ENCODE results near the gene GYS1. TPM values are rescaled to one million over a fixed set of nuclear protein-coding genes. Genes with fewer than 3 reads are reported as not detected.

The GYS1 gene
- total and polyA plus RNA-seq, 4 donors: 2.6 to 8.7 (median 6.3) TPM

DNA sequence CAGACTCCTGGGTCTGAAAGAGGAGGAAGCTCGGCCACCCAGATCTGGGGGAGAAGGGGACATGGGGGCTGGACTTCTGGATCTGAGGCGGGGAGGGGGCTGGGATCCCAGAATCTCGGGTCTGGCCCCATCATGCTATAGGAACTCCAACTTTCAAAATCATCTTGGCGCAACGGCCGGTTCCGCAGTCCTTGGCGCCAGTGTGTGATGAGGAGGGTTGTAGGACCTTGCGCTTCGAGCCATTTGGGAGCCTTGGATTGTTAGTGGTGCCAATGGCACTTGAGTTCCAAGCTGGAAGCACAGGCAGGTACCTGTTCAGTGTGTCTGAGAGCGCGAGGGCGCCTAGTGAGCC, 902 bp upstream of the GYS1 start (continued):
- TF ChIP-seq, protein P1, sequence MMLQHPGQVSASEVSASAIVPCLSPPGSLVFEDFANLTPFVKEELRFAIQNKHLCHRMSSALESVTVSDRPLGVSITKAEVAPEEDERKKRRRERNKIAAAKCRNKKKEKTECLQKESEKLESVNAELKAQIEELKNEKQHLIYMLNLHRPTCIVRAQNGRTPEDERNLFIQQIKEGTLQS (IDR thresholded peaks at IDR 0.05): no peak

DNA sequence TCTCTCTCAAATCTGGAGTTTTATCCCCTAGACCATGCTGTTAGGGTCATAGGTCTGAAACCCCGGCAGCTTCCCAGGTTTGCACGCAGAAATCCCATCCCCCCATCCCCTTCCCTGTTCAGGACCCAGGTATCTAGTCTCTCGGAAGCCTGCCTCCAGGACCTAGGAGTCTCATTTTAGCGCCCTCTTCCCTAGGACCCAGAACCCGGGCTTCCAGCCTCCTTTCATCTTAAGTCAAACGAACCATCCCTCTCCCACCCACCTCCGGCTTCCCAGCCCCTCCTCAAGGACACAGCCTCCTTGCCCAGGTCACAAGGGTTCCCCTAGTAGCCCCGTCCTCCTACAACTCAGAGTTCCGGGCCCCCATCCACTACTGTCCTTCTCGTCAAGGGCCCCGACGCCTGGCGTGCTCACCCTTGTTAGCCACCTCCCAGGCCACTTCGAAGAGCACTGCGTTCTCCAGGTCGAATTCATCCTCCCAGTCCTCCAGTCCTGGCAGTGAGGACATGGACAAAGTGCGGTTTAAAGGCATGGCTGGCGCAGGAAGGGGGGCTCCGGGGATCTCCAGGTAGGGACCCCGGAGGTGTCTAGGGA, 431 bp downstream of the GYS1 start:
- Histone ChIP-seq H3K27me3 (ENCODE audit: control insufficient read depth in 4 of 4, insufficient read depth in 4 of 4, low read length in 3 of 4) (no peaks in the 10 kb centered on the region), H3K9me3 (ENCODE audit: control insufficient read depth in 4 of 4, low read length in 3 of 4) (no peaks in the 10 kb centered on the region), H3K4me1 (ENCODE audit: control insufficient read depth in 4 of 4, insufficient read depth in 4 of 4, low read length in 3 of 4) (peaks cover 12 to 28% (median 17%) of the 10 kb centered on the region in 4 donors), H3K9ac (ENCODE audit: low read depth in 1 of 2, low read length in 2 of 2) (peak overlapping the region; percentile 60 to 98), H3K36me3 (ENCODE audit: control insufficient read depth in 4 of 4, insufficient read depth in 3 of 4, low read depth in 1 of 4, low read length in 3 of 4) (peaks cover 2 to 8% (median 4%) of the 10 kb centered on the region in 4 donors), H3K27ac (ENCODE audit: low read depth in 1 of 2, low read length in 2 of 2) (peak overlapping the region; percentile 89 to 99), H3K4me3 (ENCODE audit: low read depth in 1 of 3, low read length in 3 of 3) (peak overlapping the region; percentile 58 to 96 (median 71))
- DNase-seq (ENCODE audit: low spot score): no peak
- no peak for TF ChIP-seq RXRA (IDR thresholded peaks at IDR 0.05)
- under 1% methylated on average over 20 of the region's 20 CpGs for WGBS

DNA sequence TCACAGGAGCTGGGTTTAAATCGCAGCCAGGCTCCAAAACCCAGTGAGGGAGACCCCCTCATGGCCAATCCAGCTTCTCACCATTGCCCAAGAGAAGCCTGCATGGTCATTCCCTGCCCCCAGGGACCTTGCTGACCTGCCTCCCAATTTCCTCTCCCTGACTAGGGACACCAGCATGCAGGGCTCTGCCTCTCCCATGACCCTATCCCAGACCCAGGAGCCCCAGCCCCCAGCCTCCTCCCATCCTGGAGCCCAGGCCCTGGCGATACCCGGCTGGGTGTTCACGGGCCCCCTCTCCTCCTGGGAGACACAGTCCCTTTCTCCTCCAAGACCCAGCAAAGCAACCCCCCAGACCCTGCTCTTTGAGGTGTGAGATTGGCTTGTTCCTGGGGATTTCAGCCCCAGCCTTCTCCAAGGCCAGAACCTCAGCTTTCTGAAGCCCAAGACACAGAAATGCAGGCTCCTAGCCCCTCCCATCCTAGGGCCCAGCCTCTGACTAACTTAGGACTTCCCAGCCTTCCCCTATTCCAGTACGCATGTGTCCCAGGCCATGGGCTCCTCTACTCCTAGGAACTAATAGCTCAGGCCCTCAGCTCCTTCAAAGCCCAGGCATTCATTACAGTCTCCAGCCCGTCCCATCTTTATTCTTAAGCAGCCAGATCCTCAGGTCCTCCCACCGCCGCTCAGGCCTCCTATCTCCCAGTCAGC, 1.1 kb downstream of the GYS1 start:
- Histone ChIP-seq H3K36me3 (ENCODE audit: control insufficient read depth in 4 of 4, insufficient read depth in 3 of 4, low read depth in 1 of 4, low read length in 3 of 4) (peaks cover 2 to 10% (median 6%) of the 10 kb centered on the region in 4 donors), H3K27me3 (ENCODE audit: control insufficient read depth in 4 of 4, insufficient read depth in 4 of 4, low read length in 3 of 4) (no peaks in the 10 kb centered on the region), H3K4me3 (ENCODE audit: low read depth in 1 of 3, low read length in 3 of 3) (peak overlapping the region; percentile 58 to 96 (median 71)), H3K9ac (ENCODE audit: low read depth in 1 of 2, low read length in 2 of 2) (peak overlapping the region; percentile 60 to 98), H3K4me1 (ENCODE audit: control insufficient read depth in 4 of 4, insufficient read depth in 4 of 4, low read length in 3 of 4) (peaks cover 12 to 28% (median 17%) of the 10 kb centered on the region in 4 donors), H3K27ac (ENCODE audit: low read depth in 1 of 2, low read length in 2 of 2) (peak overlapping the region; percentile 89 to 99), H3K9me3 (ENCODE audit: control insufficient read depth in 4 of 4, low read length in 3 of 4) (no peaks in the 10 kb centered on the region)
- DNase-seq (ENCODE audit: low spot score): no peak
- TF ChIP-seq SP1 (IDR thresholded peaks at IDR 0.05) (no peak), HNF4G (IDR thresholded peaks at IDR 0.05) (no peak)
- TF ChIP-seq, protein P2, sequence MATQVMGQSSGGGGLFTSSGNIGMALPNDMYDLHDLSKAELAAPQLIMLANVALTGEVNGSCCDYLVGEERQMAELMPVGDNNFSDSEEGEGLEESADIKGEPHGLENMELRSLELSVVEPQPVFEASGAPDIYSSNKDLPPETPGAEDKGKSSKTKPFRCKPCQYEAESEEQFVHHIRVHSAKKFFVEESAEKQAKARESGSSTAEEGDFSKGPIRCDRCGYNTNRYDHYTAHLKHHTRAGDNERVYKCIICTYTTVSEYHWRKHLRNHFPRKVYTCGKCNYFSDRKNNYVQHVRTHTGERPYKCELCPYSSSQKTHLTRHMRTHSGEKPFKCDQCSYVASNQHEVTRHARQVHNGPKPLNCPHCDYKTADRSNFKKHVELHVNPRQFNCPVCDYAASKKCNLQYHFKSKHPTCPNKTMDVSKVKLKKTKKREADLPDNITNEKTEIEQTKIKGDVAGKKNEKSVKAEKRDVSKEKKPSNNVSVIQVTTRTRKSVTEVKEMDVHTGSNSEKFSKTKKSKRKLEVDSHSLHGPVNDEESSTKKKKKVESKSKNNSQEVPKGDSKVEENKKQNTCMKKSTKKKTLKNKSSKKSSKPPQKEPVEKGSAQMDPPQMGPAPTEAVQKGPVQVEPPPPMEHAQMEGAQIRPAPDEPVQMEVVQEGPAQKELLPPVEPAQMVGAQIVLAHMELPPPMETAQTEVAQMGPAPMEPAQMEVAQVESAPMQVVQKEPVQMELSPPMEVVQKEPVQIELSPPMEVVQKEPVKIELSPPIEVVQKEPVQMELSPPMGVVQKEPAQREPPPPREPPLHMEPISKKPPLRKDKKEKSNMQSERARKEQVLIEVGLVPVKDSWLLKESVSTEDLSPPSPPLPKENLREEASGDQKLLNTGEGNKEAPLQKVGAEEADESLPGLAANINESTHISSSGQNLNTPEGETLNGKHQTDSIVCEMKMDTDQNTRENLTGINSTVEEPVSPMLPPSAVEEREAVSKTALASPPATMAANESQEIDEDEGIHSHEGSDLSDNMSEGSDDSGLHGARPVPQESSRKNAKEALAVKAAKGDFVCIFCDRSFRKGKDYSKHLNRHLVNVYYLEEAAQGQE (IDR thresholded peaks at IDR 0.05): peak; percentile 24
- WGBS: 33% methylated on average over 8 of the region's 8 CpGs

DNA sequence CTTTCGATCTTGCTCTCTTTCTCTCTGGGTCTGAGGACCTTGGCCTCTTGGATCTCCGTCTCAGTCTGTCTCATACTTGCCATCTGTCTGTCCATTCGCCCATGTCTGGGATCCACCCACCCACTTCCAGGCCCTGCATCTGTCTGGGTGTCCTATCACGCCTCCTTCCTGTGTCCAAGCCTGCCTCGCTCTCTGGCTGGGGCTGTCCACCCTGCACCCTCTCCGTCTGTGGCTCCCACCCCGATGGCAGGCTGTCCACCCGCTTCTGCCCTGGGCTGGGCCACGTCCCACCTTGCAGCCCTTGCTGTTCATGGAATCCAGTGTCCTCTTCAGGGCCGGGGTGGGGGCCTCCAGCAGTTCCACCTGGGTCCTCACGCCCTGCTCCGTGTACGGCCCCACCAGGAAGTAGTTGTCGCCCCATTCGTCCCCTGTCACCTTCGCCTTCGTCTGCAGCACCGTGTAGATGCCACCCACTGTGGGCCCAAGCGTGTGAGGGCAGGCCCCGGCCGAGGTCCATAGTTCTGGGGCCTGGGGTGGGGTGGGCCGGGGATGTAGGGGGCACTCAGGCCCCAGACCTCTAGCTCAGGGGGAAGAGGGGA, 2.0 kb downstream of the GYS1 start:
- Histone ChIP-seq H3K36me3 (ENCODE audit: control insufficient read depth in 4 of 4, insufficient read depth in 3 of 4, low read depth in 1 of 4, low read length in 3 of 4) (peaks cover 3 to 12% (median 9%) of the 10 kb centered on the region in 4 donors), H3K27me3 (ENCODE audit: control insufficient read depth in 4 of 4, insufficient read depth in 4 of 4, low read length in 3 of 4) (no peaks in the 10 kb centered on the region), H3K27ac (ENCODE audit: low read depth in 1 of 2, low read length in 2 of 2) (no peak overlapping the region), H3K4me1 (ENCODE audit: control insufficient read depth in 4 of 4, insufficient read depth in 4 of 4, low read length in 3 of 4) (peaks cover 12 to 28% (median 17%) of the 10 kb centered on the region in 4 donors), H3K9me3 (ENCODE audit: control insufficient read depth in 4 of 4, low read length in 3 of 4) (no peaks in the 10 kb centered on the region), H3K4me3 (ENCODE audit: low read depth in 1 of 3, low read length in 3 of 3) (no peak overlapping the region), H3K9ac (ENCODE audit: low read depth in 1 of 2, low read length in 2 of 2) (no peak overlapping the region)
- WGBS: 93% methylated on average over 22 of the region's 22 CpGs
- no peak for DNase-seq (ENCODE audit: low spot score)
- TF ChIP-seq FOXA1 (IDR thresholded peaks at IDR 0.05) (no peak), JUND (IDR thresholded peaks at IDR 0.05) (no peak), YY1 (IDR thresholded peaks at IDR 0.05) (no peak), HNF4A (conservative IDR thresholded peaks at IDR 0.05) (no peak), TAF1 (conservative IDR thresholded peaks at IDR 0.05) (no peak), NR2F2 (IDR thresholded peaks at IDR 0.05) (no peak), HNF4G (IDR thresholded peaks at IDR 0.05) (no peak), SP1 (IDR thresholded peaks at IDR 0.05) (no peak)
- TF ChIP-seq, protein P3, sequence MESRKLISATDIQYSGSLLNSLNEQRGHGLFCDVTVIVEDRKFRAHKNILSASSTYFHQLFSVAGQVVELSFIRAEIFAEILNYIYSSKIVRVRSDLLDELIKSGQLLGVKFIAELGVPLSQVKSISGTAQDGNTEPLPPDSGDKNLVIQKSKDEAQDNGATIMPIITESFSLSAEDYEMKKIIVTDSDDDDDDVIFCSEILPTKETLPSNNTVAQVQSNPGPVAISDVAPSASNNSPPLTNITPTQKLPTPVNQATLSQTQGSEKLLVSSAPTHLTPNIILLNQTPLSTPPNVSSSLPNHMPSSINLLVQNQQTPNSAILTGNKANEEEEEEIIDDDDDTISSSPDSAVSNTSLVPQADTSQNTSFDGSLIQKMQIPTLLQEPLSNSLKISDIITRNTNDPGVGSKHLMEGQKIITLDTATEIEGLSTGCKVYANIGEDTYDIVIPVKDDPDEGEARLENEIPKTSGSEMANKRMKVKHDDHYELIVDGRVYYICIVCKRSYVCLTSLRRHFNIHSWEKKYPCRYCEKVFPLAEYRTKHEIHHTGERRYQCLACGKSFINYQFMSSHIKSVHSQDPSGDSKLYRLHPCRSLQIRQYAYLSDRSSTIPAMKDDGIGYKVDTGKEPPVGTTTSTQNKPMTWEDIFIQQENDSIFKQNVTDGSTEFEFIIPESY (IDR thresholded peaks at IDR 0.05): no peak
- TF ChIP-seq, protein P4, sequence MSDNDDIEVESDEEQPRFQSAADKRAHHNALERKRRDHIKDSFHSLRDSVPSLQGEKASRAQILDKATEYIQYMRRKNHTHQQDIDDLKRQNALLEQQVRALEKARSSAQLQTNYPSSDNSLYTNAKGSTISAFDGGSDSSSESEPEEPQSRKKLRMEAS (IDR thresholded peaks at IDR 0.05): no peak

Data from liver (tissue), 9 donors.